D721Med (cell line): ENCODE results near the gene HECA.

Experiments
- DNase-seq: peaks from one replicate; pipeline ENCODE4 v3.0.0; 2011; ENCODE audit warnings: low spot score; ENCODE audit not compliant: insufficient read length
- FAIRE-seq: peaks from 2 replicates; lab custom pipeline; 2011; peaks lifted over from hg19 to GRCh38; lab: Jason Lieb, UNC
- TF ChIP-seq, protein P1 (sequence below): IDR thresholded peaks from 2 replicates; pipeline ENCODE4 v1.5.1; 2012; ENCODE audit warnings: mild to moderate bottlenecking, control low read depth; ENCODE audit not compliant: insufficient read depth; ENCODE audit errors: missing control alignments

The HECA gene

DNA sequence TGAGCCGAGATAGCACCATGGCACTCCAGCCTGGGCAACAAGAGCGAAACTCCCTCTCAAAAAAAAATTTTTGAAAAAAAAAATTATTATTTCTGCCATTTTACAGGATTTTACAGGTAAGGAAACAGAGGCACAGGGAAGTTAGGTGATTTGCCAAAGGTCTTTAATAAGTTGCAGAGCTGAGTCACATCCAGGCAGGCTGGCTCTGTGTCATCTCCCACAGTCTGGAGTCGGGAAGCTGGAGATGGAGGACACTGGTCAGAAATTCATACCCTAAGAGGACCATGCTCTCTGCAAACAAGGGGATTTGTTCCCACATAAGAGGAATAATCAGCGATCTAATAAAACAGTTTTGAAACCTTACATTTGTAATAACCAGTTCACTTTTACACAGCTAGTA, 24.1 kb downstream of the HECA start:
- FAIRE-seq = no peak
- TF ChIP-seq, protein P1, sequence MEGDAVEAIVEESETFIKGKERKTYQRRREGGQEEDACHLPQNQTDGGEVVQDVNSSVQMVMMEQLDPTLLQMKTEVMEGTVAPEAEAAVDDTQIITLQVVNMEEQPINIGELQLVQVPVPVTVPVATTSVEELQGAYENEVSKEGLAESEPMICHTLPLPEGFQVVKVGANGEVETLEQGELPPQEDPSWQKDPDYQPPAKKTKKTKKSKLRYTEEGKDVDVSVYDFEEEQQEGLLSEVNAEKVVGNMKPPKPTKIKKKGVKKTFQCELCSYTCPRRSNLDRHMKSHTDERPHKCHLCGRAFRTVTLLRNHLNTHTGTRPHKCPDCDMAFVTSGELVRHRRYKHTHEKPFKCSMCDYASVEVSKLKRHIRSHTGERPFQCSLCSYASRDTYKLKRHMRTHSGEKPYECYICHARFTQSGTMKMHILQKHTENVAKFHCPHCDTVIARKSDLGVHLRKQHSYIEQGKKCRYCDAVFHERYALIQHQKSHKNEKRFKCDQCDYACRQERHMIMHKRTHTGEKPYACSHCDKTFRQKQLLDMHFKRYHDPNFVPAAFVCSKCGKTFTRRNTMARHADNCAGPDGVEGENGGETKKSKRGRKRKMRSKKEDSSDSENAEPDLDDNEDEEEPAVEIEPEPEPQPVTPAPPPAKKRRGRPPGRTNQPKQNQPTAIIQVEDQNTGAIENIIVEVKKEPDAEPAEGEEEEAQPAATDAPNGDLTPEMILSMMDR = no peak
- DNase-seq = no peak

DNA sequence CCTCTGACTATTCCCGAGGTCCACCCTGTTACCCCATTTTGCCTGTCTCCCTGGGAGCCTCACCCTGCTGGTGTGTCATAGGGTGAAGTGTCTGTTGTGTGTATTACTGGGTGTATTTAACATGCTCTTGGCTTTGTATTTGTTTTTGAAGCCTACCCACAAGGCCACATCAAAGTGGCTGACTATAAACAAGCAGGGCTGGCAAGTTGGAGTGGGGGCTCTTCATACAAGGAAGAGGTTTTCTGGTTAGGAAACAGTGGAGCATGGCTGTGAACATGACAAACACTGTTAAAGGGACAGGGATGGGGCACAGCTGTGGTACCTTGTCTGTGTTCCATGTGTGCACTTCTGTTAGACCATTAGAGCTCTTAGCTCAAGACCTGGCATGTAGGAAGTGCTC, 26.3 kb downstream of the HECA start:
- TF ChIP-seq, protein P1 = no peak
- DNase-seq = no peak
- no peak for FAIRE-seq

DNA sequence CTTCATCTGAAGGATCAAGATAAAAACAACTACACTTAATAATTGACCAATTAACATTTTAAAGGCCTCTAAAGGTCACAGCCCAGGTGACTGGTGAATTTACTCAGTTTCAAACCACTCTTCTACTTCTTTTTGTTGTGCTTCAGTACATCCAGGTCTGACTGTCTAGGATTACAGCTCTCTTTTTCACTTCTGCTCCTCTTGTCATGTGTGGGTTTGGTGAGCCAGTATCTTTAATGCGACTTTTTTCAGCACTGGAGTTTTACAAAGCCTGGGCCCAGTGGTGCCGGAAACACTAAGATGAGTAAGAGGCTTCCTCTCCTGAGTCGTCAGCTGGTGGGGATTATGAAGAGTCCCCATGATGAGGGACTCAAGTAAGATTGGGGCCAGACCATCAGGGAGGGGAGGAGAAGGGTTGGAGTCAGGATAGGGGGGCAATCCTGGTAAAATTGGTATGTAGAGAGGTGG, 27.0 kb downstream of the HECA start:
- DNase-seq = no peak
- TF ChIP-seq, protein P1 = no peak
- no peak for FAIRE-seq

DNA sequence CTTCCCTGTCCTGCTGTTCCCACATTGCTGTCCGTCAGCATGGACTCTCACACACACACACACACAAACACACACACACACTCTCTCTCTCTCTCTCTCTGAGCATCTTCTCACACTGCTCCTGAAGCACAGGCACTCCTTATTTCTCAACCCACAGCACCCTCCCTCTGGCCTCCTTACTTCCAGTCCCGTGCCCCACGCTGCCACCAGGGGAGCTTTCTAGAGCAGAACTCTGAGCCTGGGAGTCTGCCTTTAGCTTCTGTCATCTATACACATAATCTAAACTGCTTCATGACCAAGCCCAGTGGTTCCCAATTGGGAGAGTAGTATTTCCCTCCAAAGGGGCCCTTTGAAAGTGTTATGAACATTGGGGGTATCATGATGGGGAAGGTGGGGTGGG, 29.1 kb downstream of the HECA start:
- TF ChIP-seq, protein P1 = no peak
- DNase-seq (no peak), FAIRE-seq (no peak)

DNA sequence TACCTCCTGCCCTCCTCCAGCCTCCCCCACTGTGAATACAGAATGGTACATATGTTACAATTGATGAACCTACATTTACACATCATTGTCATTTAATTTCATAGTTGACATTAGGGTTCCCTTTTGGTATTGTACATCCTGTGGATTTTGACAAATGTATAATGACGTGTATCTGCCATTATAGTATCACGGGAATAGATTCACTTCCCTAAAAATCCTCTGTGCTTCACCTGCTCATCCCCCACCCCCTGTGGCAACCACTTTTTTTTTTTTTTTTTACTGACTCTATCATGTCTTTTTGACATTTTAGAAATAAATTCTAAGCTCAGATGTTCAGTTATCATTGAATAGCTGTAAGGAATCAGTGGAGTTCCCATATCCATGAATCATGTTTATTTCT, 30.4 kb downstream of the HECA start:
- DNase-seq (no peak), FAIRE-seq (no peak)
- TF ChIP-seq, protein P1 = no peak

DNA sequence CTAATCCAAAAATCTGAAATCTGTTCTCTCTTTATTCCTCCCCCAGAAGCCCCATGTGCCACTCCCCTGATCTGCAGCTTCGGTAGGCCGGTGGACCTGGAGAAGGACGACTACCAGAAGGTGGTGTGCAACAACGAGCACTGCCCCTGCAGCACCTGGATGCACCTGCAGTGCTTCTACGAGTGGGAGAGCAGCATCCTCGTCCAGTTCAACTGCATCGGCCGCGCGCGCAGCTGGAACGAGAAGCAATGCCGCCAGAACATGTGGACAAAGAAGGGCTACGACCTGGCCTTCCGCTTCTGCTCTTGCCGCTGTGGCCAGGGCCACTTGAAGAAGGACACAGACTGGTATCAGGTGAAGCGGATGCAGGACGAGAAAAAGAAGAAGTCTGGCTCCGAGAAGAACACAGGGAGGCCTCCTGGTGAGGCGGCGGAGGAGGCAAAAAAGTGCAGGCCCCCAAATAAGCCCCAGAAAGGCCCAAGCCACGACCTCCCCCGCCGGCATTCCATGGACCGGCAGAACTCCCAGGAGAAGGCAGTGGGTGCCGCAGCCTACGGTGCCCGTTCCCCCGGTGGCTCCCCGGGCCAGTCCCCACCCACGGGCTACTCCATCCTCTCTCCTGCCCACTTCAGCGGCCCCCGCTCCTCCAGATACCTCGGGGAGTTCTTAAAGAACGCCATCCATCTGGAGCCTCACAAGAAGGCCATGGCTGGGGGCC, 31.5 kb downstream of the HECA start:
- DNase-seq (no peak), FAIRE-seq (no peak)
- TF ChIP-seq, protein P1 = no peak

DNA sequence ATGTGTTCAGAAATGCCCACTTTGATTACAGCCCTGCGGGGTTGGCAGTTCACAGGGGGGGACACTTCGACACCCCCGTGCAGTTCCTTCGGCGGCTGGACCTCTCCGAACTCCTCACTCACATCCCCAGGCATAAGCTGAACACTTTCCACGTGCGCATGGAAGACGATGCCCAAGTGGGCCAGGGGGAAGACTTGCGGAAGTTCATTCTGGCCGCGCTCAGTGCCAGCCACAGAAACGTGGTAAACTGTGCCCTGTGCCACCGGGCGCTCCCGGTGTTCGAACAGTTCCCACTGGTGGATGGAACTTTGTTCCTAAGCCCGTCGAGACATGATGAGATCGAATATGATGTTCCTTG, 32.1 kb downstream of the HECA start:
- FAIRE-seq (no peak), DNase-seq (no peak)
- TF ChIP-seq, protein P1 = no peak
